Stimulated activated CD8-positive, alpha-beta memory T cell treated with anti-CD3 and anti-CD28 coated beads, Interleukin-4, amount 100 ng/mL, for 24 hours (primary cell): Measurements from ENCODE around the gene NHLRC3.
"Not testable (repeated sequence)": the region's sequence is repeated elsewhere in the genome, so short reads cannot be mapped to it uniquely, and the experiment has no call there.

Experiments used
- DNase-seq: peaks from one replicate; pipeline ENCODE4 v3.0.0-alpha.2; 2020; ENCODE audit warnings: low read depth

The NHLRC3 gene

GRCh38 chr13:39044536-39044935, 6.3 kb downstream of the NHLRC3 start:
- no peak for DNase-seq

DNA sequence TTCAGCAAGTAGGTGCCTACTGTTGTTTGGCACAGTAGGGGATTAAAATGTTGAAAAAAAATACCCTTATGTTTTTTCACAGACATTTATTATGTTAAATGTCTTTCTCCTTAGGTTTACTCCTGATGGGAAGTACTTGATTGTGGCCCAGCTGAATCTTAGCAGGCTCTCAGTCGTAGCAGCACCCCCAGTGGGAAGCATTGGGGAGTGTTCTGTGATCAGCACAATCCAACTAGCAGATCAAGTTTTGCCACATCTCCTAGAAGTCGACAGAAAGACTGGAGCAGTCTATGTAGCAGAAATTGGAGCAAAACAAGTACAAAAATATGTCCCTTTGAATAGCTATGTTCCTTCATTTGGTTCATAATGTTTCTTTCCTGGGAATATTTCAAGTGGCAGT, 9.3 kb downstream of the NHLRC3 start:
- no peak for DNase-seq

- DNase-seq = no peak
These were observed 10.6 kb downstream of the NHLRC3 start for GRCh38 chr13:39048806-39049205.

DNA sequence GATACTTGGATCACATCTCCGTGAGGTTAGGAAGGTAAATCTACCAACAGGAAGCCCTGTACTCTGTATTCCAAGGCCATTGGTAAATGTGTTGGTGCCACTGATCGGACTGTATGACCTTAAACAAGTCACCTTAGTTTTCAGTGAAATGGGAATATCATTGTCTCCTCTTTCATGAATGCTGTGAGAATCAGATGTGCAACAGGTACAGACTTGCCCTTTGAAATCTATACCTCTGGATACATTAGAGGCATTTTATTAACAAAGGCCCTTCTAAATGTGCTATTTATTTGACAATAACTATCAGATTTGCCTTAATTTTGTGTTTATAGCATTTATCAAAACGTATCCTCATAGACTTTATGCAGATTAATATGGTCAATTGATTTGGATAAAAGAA, 11.0 kb downstream of the NHLRC3 start:
- DNase-seq = no peak

GRCh38 chr13:39051157-39051556, 12.9 kb downstream of the NHLRC3 start:
- no peak for DNase-seq

DNA sequence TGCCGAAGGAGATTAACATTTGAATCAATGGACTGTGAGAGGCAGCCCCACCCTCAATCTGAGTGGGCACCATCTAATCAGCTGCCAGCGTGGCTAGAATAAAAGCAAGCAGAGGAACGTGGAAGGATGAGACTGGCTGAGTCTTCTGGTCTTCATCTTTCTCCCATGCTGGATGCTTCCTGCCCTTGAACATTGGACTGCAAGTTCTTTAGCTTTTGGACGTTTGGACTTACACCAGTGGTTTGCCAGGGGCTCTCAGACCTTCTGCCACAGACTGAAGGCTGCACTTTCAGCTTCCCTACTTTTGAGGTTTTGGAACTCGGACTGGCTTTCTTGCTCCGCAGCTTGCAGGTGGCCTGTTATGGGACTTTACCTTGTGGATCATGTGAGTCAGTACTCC, 14.7 kb downstream of the NHLRC3 start:
- DNase-seq = no peak

DNA sequence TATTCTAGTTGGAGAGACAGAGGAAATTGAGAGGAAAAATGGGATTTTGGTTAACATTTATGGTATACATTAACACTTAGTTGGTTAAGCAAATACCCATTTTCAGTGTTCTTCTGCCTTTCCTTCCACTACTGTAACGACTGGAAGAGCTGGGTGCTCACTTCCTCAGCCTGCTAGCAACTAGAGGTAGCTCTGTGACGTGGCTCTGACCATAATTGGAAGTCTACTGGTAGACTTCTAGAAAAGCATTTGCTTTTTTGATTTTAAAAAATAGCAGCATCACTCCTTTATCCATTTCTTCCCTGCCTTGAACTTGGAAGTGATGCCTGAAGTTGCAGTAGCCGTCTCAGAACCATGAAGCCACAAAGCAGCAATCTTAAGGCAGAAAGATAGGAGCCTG, 15.9 kb downstream of the NHLRC3 start:
- DNase-seq = no peak

GRCh38 chr13:39056018-39056417, 17.8 kb downstream of the NHLRC3 start:
- DNase-seq = no peak

DNA sequence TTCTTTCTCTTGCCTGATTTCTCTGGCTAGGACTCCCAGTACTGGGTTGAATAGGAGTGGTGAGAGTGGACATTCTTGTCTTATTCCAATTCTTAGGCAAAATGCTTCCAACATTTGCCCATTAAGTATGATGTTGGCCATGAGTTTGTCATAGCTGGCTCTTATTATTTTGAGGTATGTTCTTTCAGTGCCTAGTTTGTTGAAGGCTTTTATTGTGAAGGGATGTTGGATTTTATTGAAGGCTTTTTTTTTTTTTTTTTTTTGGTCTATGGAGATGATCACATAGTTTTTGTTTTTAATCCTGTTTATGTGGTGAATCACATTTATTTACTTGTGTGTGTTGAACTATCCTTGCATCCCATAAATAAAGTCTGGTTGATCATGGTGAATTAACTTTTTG, 19.8 kb downstream of the NHLRC3 start:
- DNase-seq = no peak

- DNase-seq = no peak
These were observed 23.7 kb downstream of the NHLRC3 start for GRCh38 chr13:39062004-39062403.

DNA sequence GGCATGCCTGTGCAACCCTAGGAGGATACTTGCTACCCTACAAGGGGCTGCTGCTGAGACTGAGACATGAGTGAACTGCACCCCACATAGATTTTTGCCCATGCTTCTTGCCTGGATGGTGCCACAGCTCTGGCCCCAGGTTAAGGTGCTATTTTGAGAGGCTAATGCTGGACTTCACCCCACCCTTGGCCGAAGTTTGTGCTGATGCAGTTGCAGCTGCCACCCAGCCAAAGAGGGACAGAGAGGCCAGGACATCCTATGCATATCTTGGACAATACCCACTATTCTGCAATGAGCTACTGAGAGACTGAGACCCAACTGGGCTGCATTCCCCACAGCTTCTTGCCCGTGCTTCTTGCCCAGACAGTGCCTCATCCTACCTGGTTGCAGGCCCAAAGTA, 34.6 kb downstream of the NHLRC3 start:
- DNase-seq = no peak

GRCh38 chr13:39073983-39074382, 35.7 kb downstream of the NHLRC3 start:
- no peak for DNase-seq

- DNase-seq = not testable (repeated sequence)
These were observed 48.1 kb downstream of the NHLRC3 start for GRCh38 chr13:39086251-39086945.

DNA sequence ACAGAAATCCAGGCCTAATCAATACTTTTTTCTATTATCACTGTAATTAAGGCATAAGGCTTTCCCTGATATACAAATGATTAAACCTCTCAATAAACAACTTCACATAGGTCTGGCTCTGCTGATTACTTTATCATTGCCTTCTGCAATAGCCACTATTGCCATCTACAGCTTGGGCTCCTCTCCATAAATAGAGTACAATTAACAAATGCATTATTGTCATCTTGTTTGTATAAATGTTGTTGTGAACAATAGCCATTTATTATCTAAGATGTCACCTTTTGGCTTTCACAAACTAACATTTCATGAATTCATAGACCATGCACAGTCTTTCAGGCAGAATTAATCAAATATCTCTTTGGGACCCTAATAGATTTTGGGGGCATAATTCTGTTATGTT, 53.3 kb downstream of the NHLRC3 start:
- no peak for DNase-seq

DNA sequence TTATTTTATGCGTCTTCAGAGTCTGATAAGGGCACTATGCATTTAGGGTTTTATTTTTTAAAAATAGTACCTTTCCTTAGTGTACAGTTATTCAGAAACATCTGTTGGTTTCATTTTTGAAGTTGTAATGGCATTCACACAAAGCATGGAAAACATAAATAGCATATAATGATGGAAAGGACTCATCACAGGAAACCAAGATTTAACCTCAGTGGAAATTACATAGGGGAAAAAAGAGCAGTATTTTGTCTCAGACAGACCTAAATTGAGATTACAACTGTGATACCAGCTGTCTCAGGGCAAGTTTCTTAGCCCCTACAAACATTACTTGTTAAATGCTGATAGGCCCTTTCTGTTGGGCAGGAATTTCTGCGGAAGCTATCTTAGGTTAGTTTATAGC, 57.2 kb downstream of the NHLRC3 start:
- no peak for DNase-seq

DNA sequence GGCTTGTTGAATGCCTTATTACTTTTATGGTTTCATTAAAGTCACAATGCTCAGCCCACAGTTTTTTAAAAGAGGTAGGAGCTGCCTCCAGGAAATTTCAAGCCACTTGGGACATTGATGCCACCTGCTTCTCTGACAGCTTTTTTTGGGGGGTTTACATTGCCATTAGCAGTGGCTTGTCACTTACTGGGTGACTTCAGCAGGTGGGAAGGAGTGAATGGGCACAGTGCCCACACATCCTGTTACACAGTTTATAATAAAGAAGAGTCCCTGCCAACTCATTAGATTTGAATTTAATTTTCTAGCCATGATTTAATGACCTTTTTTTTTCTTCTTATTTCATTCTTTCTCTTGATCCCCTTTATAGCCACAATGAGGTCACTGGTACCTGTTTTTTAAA, 61.0 kb downstream of the NHLRC3 start:
- DNase-seq = no peak
